MM.1S (cell line): ENCODE measurements around the gene SPOCK1.

Experiments
- DNase-seq: peaks from one replicate; pipeline ENCODE4 v3.0.0-alpha.2; 2015
- H2AFZ ChIP-seq: fragments of 300-600 bp; sonication (generic); 2 replicates; pipeline ENCODE4 v1.6.0; 2016; ENCODE audit warnings: antibody characterized with exemption, low read length
- H3F3A ChIP-seq: fragments of 300-600 bp; sonication (generic); 2 replicates; pipeline ENCODE4 v1.6.1; 2016; ENCODE audit warnings: mild to moderate bottlenecking, antibody characterized with exemption, low read length, moderate library complexity, mixed read lengths; ENCODE audit not compliant: insufficient read depth
- H3K27ac ChIP-seq: fragments of 300-600 bp; sonication (generic); 2 replicates; pipeline ENCODE4 v1.5.1; 2016; ENCODE audit warnings: mild to moderate bottlenecking, low read length
- H3K27me3 ChIP-seq: fragments of 300-600 bp; sonication (generic); replicated peaks from 2 replicates; pipeline ENCODE4 v1.6.0; 2016; ENCODE audit warnings: low read length; ENCODE audit not compliant: insufficient read depth
- H3K36me3 ChIP-seq: fragments of 300-600 bp; sonication (generic); replicated peaks from 2 replicates; pipeline ENCODE4 v1.6.1; 2016; ENCODE audit warnings: mild to moderate bottlenecking, low read length, mixed read lengths; ENCODE audit not compliant: insufficient read depth
- H3K4me1 ChIP-seq: fragments of 300-600 bp; sonication (generic); 2 replicates; pipeline ENCODE4 v1.6.1; 2016; ENCODE audit warnings: low read length, mixed read lengths
- H3K4me2 ChIP-seq: fragments of 300-600 bp; sonication (generic); 2 replicates; pipeline ENCODE4 v1.6.0; 2016; ENCODE audit warnings: low read depth, low read length
- H3K4me3 ChIP-seq: fragments of 300-600 bp; sonication (generic); 2 replicates; pipeline ENCODE4 v1.5.1; 2016; ENCODE audit warnings: low read length, mixed read lengths
- H3K79me2 ChIP-seq: fragments of 300-600 bp; sonication (generic); 2 replicates; pipeline ENCODE4 v1.6.1; 2016; ENCODE audit warnings: mixed run types, low read length, mixed read lengths
- H3K9ac ChIP-seq: fragments of 300-600 bp; sonication (generic); 2 replicates; pipeline ENCODE4 v1.6.1; 2016; ENCODE audit warnings: low read length, mixed read lengths
- H3K9me2 ChIP-seq: fragments of 300-600 bp; sonication (generic); replicated peaks from 2 replicates; pipeline ENCODE4 v1.6.1; 2016; ENCODE audit warnings: mild to moderate bottlenecking, low read length, mixed read lengths; ENCODE audit not compliant: insufficient read depth
- H3K9me3 ChIP-seq: fragments of 300-600 bp; sonication (generic); replicated peaks from 2 replicates; pipeline ENCODE4 v1.6.1; 2016; ENCODE audit warnings: mild to moderate bottlenecking, low read length, mixed read lengths; ENCODE audit not compliant: insufficient read depth
- H4K20me1 ChIP-seq: fragments of 300-600 bp; sonication (generic); 2 replicates; pipeline ENCODE4 v1.6.1; 2016; ENCODE audit warnings: mild to moderate bottlenecking, low read length, moderate library complexity, mixed read lengths; ENCODE audit not compliant: insufficient read depth
- EZH2 ChIP-seq: fragments of 300-600 bp; sonication (generic); optimal IDR thresholded peaks from 2 replicates; pipeline ENCODE3; 2017; ENCODE audit warnings: low read depth, mild to moderate bottlenecking, antibody characterized with exemption, low read length, mixed read lengths
- EZH2phosphoT487 ChIP-seq: fragments of 300-600 bp; sonication (generic); IDR thresholded peaks from 2 replicates; pipeline ENCODE4 v1.6.1; 2018; ENCODE audit warnings: antibody characterized with exemption, low read length
- TF ChIP-seq, protein P1 (sequence below): fragments of 300-600 bp; sonication (generic); IDR thresholded peaks from 2 replicates; pipeline ENCODE4 v1.5.1; 2016; ENCODE audit warnings: antibody characterized with exemption, low read length, mixed read lengths

SPOCK1 gene

DNA sequence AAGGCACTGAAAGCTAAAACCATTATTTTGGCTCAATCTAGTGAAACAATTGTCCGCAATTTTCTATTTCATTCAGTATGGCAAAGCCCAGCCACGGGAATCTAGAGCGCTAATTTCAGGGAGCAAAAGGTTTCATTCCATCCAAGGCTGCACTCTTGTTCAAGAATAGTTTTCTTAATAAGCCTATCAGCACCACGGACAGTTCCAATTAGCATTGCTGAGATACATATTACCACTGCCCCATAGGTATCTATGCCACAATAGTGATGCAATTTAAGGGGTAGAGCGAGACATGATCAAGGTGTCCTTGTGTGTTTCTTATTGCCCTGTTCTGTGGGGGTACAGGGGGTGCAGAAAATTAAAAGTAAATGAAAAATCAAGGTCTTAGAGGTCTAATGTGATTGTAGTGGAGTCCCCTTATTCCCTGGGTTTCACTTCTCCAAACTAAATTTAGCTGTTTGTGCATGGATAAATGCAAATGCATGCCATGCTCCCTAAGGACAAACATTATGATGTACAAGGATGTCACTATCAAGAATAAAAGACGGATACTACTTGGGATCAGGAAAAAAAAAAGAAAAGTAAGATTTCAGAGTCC, 45.5 kb downstream of the SPOCK1 start:
- H3K79me2 ChIP-seq, result no peaks in the 10 kb centered on the region
- TF ChIP-seq EZH2phosphoT487 (no peak), EZH2 (no peak)
- TF ChIP-seq, protein P1, sequence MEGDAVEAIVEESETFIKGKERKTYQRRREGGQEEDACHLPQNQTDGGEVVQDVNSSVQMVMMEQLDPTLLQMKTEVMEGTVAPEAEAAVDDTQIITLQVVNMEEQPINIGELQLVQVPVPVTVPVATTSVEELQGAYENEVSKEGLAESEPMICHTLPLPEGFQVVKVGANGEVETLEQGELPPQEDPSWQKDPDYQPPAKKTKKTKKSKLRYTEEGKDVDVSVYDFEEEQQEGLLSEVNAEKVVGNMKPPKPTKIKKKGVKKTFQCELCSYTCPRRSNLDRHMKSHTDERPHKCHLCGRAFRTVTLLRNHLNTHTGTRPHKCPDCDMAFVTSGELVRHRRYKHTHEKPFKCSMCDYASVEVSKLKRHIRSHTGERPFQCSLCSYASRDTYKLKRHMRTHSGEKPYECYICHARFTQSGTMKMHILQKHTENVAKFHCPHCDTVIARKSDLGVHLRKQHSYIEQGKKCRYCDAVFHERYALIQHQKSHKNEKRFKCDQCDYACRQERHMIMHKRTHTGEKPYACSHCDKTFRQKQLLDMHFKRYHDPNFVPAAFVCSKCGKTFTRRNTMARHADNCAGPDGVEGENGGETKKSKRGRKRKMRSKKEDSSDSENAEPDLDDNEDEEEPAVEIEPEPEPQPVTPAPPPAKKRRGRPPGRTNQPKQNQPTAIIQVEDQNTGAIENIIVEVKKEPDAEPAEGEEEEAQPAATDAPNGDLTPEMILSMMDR, result no peak
- H3K9ac ChIP-seq, result no peak overlapping the region
- no peaks in the 10 kb centered on the region for H3F3A ChIP-seq
- H3K9me3 ChIP-seq, result no peaks in the 10 kb centered on the region
- H3K27ac ChIP-seq, result no peak overlapping the region
- H4K20me1 ChIP-seq, result no peaks in the 10 kb centered on the region
- peak; percentile 78 for DNase-seq
- no peaks in the 10 kb centered on the region for H3K36me3 ChIP-seq
- no peak overlapping the region for H3K4me3 ChIP-seq
- H3K27me3 ChIP-seq, result no peaks in the 10 kb centered on the region
- H3K4me2 ChIP-seq, result no peak overlapping the region
- no peak overlapping the region for H2AFZ ChIP-seq
- H3K4me1 ChIP-seq, result no peaks in the 10 kb centered on the region
- H3K9me2 ChIP-seq, result no peaks in the 10 kb centered on the region

DNA sequence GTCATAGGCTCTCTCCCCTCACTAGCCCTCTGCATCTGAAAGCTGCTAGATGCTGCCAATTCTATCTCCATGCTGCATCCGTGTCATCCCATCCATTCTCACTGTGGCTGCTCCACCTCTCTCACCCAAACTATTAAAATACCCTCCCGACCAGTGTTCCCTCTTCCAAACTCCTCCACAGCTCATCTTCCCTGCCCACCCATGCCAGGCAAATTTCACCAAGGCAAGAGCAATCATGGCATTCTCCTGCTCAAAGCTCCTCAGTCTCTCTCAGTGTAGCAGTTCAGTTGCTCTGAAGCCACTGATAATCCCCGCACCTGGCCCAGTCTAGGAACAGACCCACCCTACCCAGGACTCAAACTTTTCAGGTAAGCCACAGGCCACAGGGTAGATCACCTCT, 48.4 kb downstream of the SPOCK1 start:
- Histone ChIP-seq H3K4me3 (no peak overlapping the region), H2AFZ (no peak overlapping the region), H3K9me2 (no peaks in the 10 kb centered on the region), H3K4me2 (no peak overlapping the region), H3K27me3 (no peaks in the 10 kb centered on the region), H3K4me1 (no peaks in the 10 kb centered on the region), H3K27ac (no peak overlapping the region), H3K9me3 (no peaks in the 10 kb centered on the region), H3F3A (no peaks in the 10 kb centered on the region), H3K79me2 (no peaks in the 10 kb centered on the region), H3K36me3 (no peaks in the 10 kb centered on the region), H4K20me1 (no peaks in the 10 kb centered on the region), H3K9ac (no peak overlapping the region)
- TF ChIP-seq, protein P1, result no peak
- no peak for TF ChIP-seq EZH2phosphoT487
- TF ChIP-seq EZH2, result no peak
- DNase-seq, result no peak

- TF ChIP-seq, protein P1, result no peak
- TF ChIP-seq EZH2phosphoT487 (no peak), EZH2 (no peak)
- DNase-seq, result no peak
- H3K9me3 ChIP-seq, result no peaks in the 10 kb centered on the region
- no peaks in the 10 kb centered on the region for H3K27me3 ChIP-seq
- no peak overlapping the region for H3K9ac ChIP-seq
- no peaks in the 10 kb centered on the region for H4K20me1 ChIP-seq
- no peaks in the 10 kb centered on the region for H3K4me1 ChIP-seq
- no peak overlapping the region for H3K4me3 ChIP-seq
- no peaks in the 10 kb centered on the region for H3K9me2 ChIP-seq
- H3K27ac ChIP-seq, result no peak overlapping the region
- no peaks in the 10 kb centered on the region for H3F3A ChIP-seq
- no peak overlapping the region for H2AFZ ChIP-seq
- no peaks in the 10 kb centered on the region for H3K79me2 ChIP-seq
- H3K4me2 ChIP-seq, result no peak overlapping the region
- H3K36me3 ChIP-seq, result no peaks in the 10 kb centered on the region
Observed at GRCh38 chr5:137448868-137449267, 50.3 kb downstream of the SPOCK1 start.
